ENCODE data around the gene GALNT16.
A peak's percentile ranks its signal among the peaks of the same experiment; 100 is the strongest.
"Not testable (repeated sequence)": the region's sequence is repeated elsewhere in the genome, so short reads cannot be mapped to it uniquely, and the experiment has no call there.

Gene GALNT16

GRCh38 chr14:69287098-69288010 is 27.4 kb downstream of the GALNT16 start:
- no peak for DNase-seq

GRCh38 chr14:69288011-69288771 is 28.2 kb downstream of the GALNT16 start:
- DNase-seq, result no peak

GRCh38 chr14:69288956-69289705 is 29.2 kb downstream of the GALNT16 start:
- no peak for DNase-seq

GRCh38 chr14:69289811-69290520 is 30.0 kb downstream of the GALNT16 start:
- no peak for DNase-seq

GRCh38 chr14:69290881-69291280 is 30.9 kb downstream of the GALNT16 start:
- DNase-seq, result not testable (repeated sequence)

GRCh38 chr14:69291396-69291795 is 31.4 kb downstream of the GALNT16 start:
- no peak for DNase-seq

GRCh38 chr14:69291891-69292561 is 32.1 kb downstream of the GALNT16 start:
- no peak for DNase-seq

GRCh38 chr14:69298131-69299071 is 38.4 kb downstream of the GALNT16 start:
- DNase-seq, result no peak

- DNase-seq, result no peak
Measured at GRCh38 chr14:69299286-69300035, 39.5 kb downstream of the GALNT16 start.

GRCh38 chr14:69300601-69301221 is 40.8 kb downstream of the GALNT16 start:
- no peak for DNase-seq

GRCh38 chr14:69303086-69303485 is 43.1 kb downstream of the GALNT16 start:
- no peak for DNase-seq

- no peak for DNase-seq
Measured at GRCh38 chr14:69312608-69313007, 52.6 kb downstream of the GALNT16 start.

GRCh38 chr14:69313176-69313575 is 53.2 kb downstream of the GALNT16 start:
- no peak for DNase-seq

- no peak for DNase-seq
Measured at GRCh38 chr14:69314327-69314726, 54.4 kb downstream of the GALNT16 start.

- DNase-seq, result no peak
Measured at GRCh38 chr14:69315301-69315700, 55.3 kb downstream of the GALNT16 start.

- no peak for DNase-seq
Measured at GRCh38 chr14:69316449-69317101, 56.6 kb downstream of the GALNT16 start.

GRCh38 chr14:69317102-69317755 is 57.3 kb downstream of the GALNT16 start:
- peak; percentile 87 for DNase-seq

GRCh38 chr14:69317780-69318179 is 57.8 kb downstream of the GALNT16 start:
- DNase-seq, result no peak
